Coronary artery (tissue), 2 donors: ENCODE data around the gene SEZ6L.

Experiments used
- DNase-seq: peaks from one replicate; pipeline ENCODE4 v3.0.0-alpha.2; 2017; ENCODE audit warnings: low spot score
- H3K27ac ChIP-seq, 2 donors: fragments of 200-600 bp; sonication (generic); one replicate each; pipeline ENCODE4 v1.5.1; 2016 to 2019
- H3K4me3 ChIP-seq: fragments of 200-600 bp; sonication (generic); 2 replicates; pipeline ENCODE4 v1.5.1; 2016; ENCODE audit warnings: mild to moderate bottlenecking, moderate library complexity
- CTCF ChIP-seq: fragments of 200-600 bp; sonication (generic); IDR thresholded peaks from one replicate; pipeline ENCODE4 v1.5.1; 2019; ENCODE audit warnings: antibody characterized with exemption

SEZ6L gene

GRCh38 chr22:26364066-26365015 lies 195.1 kb downstream of the SEZ6L start:
- no peak for TF ChIP-seq CTCF
- H3K27ac ChIP-seq, result no peak overlapping the region
- H3K4me3 ChIP-seq, result no peak overlapping the region
- no peak for DNase-seq

- H3K4me3 ChIP-seq, result no peak overlapping the region
- peak; percentile 52 for TF ChIP-seq CTCF
- DNase-seq, result no peak
Observed at GRCh38 chr22:26367402-26368245, 198.4 kb downstream of the SEZ6L start.

GRCh38 chr22:26372890-26373289 lies 203.6 kb downstream of the SEZ6L start:
- no peak for DNase-seq
- no peak for TF ChIP-seq CTCF
- no peak overlapping the region for H3K27ac ChIP-seq
- H3K4me3 ChIP-seq, result no peak overlapping the region

More at GRCh38 chr22:26367402-26368245, 198.4 kb downstream of the SEZ6L start:
- no peak overlapping the region for H3K27ac ChIP-seq

GRCh38 chr22:26374391-26375026 lies 205.2 kb downstream of the SEZ6L start:
- DNase-seq, result no peak
- no peak for TF ChIP-seq CTCF

GRCh38 chr22:26377170-26377830 lies 208.0 kb downstream of the SEZ6L start:
- no peak for TF ChIP-seq CTCF
- Histone ChIP-seq H3K27ac (no peak overlapping the region), H3K4me3 (no peak overlapping the region)
- DNase-seq, result no peak

More at GRCh38 chr22:26374391-26375026, 205.2 kb downstream of the SEZ6L start:
- H3K27ac ChIP-seq, result no peak overlapping the region
- no peak overlapping the region for H3K4me3 ChIP-seq

GRCh38 chr22:26380072-26380830 lies 211.0 kb downstream of the SEZ6L start:
- H3K4me3 ChIP-seq, result no peak overlapping the region
- no peak overlapping the region for H3K27ac ChIP-seq
- DNase-seq, result no peak
- no peak for TF ChIP-seq CTCF
